MM.1S (cell line): ENCODE data around the gene ZNF273.
"Not testable (repeated sequence)": the region's sequence is repeated elsewhere in the genome, so short reads cannot be mapped to it uniquely, and the experiment has no call there.

Experiments
- DNase-seq: peaks from one replicate; pipeline ENCODE4 v3.0.0-alpha.2; 2015
- H2AFZ ChIP-seq: fragments of 300-600 bp; sonication (generic); 2 replicates; pipeline ENCODE4 v1.6.0; 2016; ENCODE audit warnings: antibody characterized with exemption, low read length
- H3F3A ChIP-seq: fragments of 300-600 bp; sonication (generic); 2 replicates; pipeline ENCODE4 v1.6.1; 2016; ENCODE audit warnings: mild to moderate bottlenecking, antibody characterized with exemption, low read length, moderate library complexity, mixed read lengths; ENCODE audit not compliant: insufficient read depth
- H3K27ac ChIP-seq: fragments of 300-600 bp; sonication (generic); 2 replicates; pipeline ENCODE4 v1.5.1; 2016; ENCODE audit warnings: mild to moderate bottlenecking, low read length
- H3K27me3 ChIP-seq: fragments of 300-600 bp; sonication (generic); replicated peaks from 2 replicates; pipeline ENCODE4 v1.6.0; 2016; ENCODE audit warnings: low read length; ENCODE audit not compliant: insufficient read depth
- H3K36me3 ChIP-seq: fragments of 300-600 bp; sonication (generic); replicated peaks from 2 replicates; pipeline ENCODE4 v1.6.1; 2016; ENCODE audit warnings: mild to moderate bottlenecking, low read length, mixed read lengths; ENCODE audit not compliant: insufficient read depth
- H3K4me1 ChIP-seq: fragments of 300-600 bp; sonication (generic); 2 replicates; pipeline ENCODE4 v1.6.1; 2016; ENCODE audit warnings: low read length, mixed read lengths
- H3K4me2 ChIP-seq: fragments of 300-600 bp; sonication (generic); 2 replicates; pipeline ENCODE4 v1.6.0; 2016; ENCODE audit warnings: low read depth, low read length
- H3K4me3 ChIP-seq: fragments of 300-600 bp; sonication (generic); 2 replicates; pipeline ENCODE4 v1.5.1; 2016; ENCODE audit warnings: low read length, mixed read lengths
- H3K79me2 ChIP-seq: fragments of 300-600 bp; sonication (generic); 2 replicates; pipeline ENCODE4 v1.6.1; 2016; ENCODE audit warnings: mixed run types, low read length, mixed read lengths
- H3K9ac ChIP-seq: fragments of 300-600 bp; sonication (generic); 2 replicates; pipeline ENCODE4 v1.6.1; 2016; ENCODE audit warnings: low read length, mixed read lengths
- H3K9me2 ChIP-seq: fragments of 300-600 bp; sonication (generic); replicated peaks from 2 replicates; pipeline ENCODE4 v1.6.1; 2016; ENCODE audit warnings: mild to moderate bottlenecking, low read length, mixed read lengths; ENCODE audit not compliant: insufficient read depth
- H3K9me3 ChIP-seq: fragments of 300-600 bp; sonication (generic); replicated peaks from 2 replicates; pipeline ENCODE4 v1.6.1; 2016; ENCODE audit warnings: mild to moderate bottlenecking, low read length, mixed read lengths; ENCODE audit not compliant: insufficient read depth
- H4K20me1 ChIP-seq: fragments of 300-600 bp; sonication (generic); 2 replicates; pipeline ENCODE4 v1.6.1; 2016; ENCODE audit warnings: mild to moderate bottlenecking, low read length, moderate library complexity, mixed read lengths; ENCODE audit not compliant: insufficient read depth
- CTCF ChIP-seq: fragments of 300-600 bp; sonication (generic); IDR thresholded peaks from 2 replicates; pipeline ENCODE4 v1.5.1; 2016; ENCODE audit warnings: antibody characterized with exemption, low read length, mixed read lengths
- EZH2 ChIP-seq: fragments of 300-600 bp; sonication (generic); optimal IDR thresholded peaks from 2 replicates; pipeline ENCODE3; 2017; ENCODE audit warnings: low read depth, mild to moderate bottlenecking, antibody characterized with exemption, low read length, mixed read lengths
- EZH2phosphoT487 ChIP-seq: fragments of 300-600 bp; sonication (generic); IDR thresholded peaks from 2 replicates; pipeline ENCODE4 v1.6.1; 2018; ENCODE audit warnings: antibody characterized with exemption, low read length

The ZNF273 gene

GRCh38 chr7:64945503-64946175 lies 42.6 kb downstream of the ZNF273 start:
- Histone ChIP-seq H2AFZ (no peak overlapping the region), H3K27me3 (no peaks in the 10 kb centered on the region), H3K79me2 (no peaks in the 10 kb centered on the region), H3K4me1 (no peaks in the 10 kb centered on the region), H3K9me2 (no peaks in the 10 kb centered on the region), H3K9me3 (no peaks in the 10 kb centered on the region), H4K20me1 (no peaks in the 10 kb centered on the region), H3K27ac (no peak overlapping the region), H3K4me2 (no peak overlapping the region), H3K4me3 (no peak overlapping the region), H3K9ac (no peak overlapping the region), H3K36me3 (no peaks in the 10 kb centered on the region), H3F3A (no peaks in the 10 kb centered on the region)
- TF ChIP-seq EZH2phosphoT487 (no peak), CTCF (no peak), EZH2 (no peak)
- DNase-seq: no peak

- DNase-seq: no peak
- no peaks in the 10 kb centered on the region for H3K9me3 ChIP-seq
- H2AFZ ChIP-seq: no peak overlapping the region
- TF ChIP-seq EZH2: no peak
- TF ChIP-seq EZH2phosphoT487: no peak
- TF ChIP-seq CTCF: no peak
- no peaks in the 10 kb centered on the region for H3K27me3 ChIP-seq
- no peak overlapping the region for H3K27ac ChIP-seq
- H4K20me1 ChIP-seq: no peaks in the 10 kb centered on the region
- no peaks in the 10 kb centered on the region for H3K36me3 ChIP-seq
- no peaks in the 10 kb centered on the region for H3F3A ChIP-seq
- H3K4me2 ChIP-seq: no peak overlapping the region
- H3K9ac ChIP-seq: no peak overlapping the region
- no peak overlapping the region for H3K4me3 ChIP-seq
- no peaks in the 10 kb centered on the region for H3K9me2 ChIP-seq
- H3K4me1 ChIP-seq: no peaks in the 10 kb centered on the region
- no peaks in the 10 kb centered on the region for H3K79me2 ChIP-seq
Observed at GRCh38 chr7:64946772-64947171, 43.7 kb downstream of the ZNF273 start.

GRCh38 chr7:64947252-64948000 lies 44.4 kb downstream of the ZNF273 start:
- Histone ChIP-seq H3F3A (no peaks in the 10 kb centered on the region), H3K79me2 (no peaks in the 10 kb centered on the region), H4K20me1 (no peaks in the 10 kb centered on the region), H3K4me2 (no peak overlapping the region), H3K4me3 (no peak overlapping the region), H3K4me1 (no peaks in the 10 kb centered on the region), H3K9me3 (no peaks in the 10 kb centered on the region), H3K9ac (no peak overlapping the region), H3K27ac (no peak overlapping the region), H3K9me2 (no peaks in the 10 kb centered on the region), H3K27me3 (no peaks in the 10 kb centered on the region), H2AFZ (no peak overlapping the region), H3K36me3 (no peaks in the 10 kb centered on the region)
- TF ChIP-seq EZH2phosphoT487 (no peak), EZH2 (no peak), CTCF (no peak)
- DNase-seq: no peak

GRCh38 chr7:64948774-64949173 lies 45.7 kb downstream of the ZNF273 start:
- H3K9me2 ChIP-seq, H3K9me3 ChIP-seq, H3K9ac ChIP-seq, H3K27ac ChIP-seq, DNase-seq, H3K36me3 ChIP-seq, H3K4me3 ChIP-seq, H4K20me1 ChIP-seq, H3F3A ChIP-seq, H3K4me2 ChIP-seq, H3K79me2 ChIP-seq, H3K4me1 ChIP-seq, H3K27me3 ChIP-seq, H2AFZ ChIP-seq: not testable (repeated sequence)

GRCh38 chr7:64950673-64951072 lies 47.6 kb downstream of the ZNF273 start:
- not testable (repeated sequence) for H3K9me2 ChIP-seq, H3K4me3 ChIP-seq, DNase-seq, H3K27ac ChIP-seq, H3K27me3 ChIP-seq, H3K9ac ChIP-seq, H4K20me1 ChIP-seq, H3K4me2 ChIP-seq, H3K36me3 ChIP-seq, H3K4me1 ChIP-seq, H3K9me3 ChIP-seq, H3K79me2 ChIP-seq, H3F3A ChIP-seq, H2AFZ ChIP-seq
